Neuronal stem cell (in vitro differentiated cells): ENCODE data around the gene SLC35G3.
A peak's percentile ranks its signal among the peaks of the same experiment; 100 is the strongest.

Experiments used
- DNase-seq: peaks from one replicate; pipeline ENCODE4 v3.0.0-alpha.2; 2013; ENCODE audit warnings: low spot score
- H2AFZ ChIP-seq: one replicate; pipeline ENCODE4 v1.6.1; 2013; ENCODE audit warnings: mild to moderate bottlenecking, low read length, inconsistent platforms
- H2AK5ac ChIP-seq: 2 replicates; pipeline ENCODE4 v1.6.1; 2013; ENCODE audit warnings: low read depth, mild to moderate bottlenecking, inconsistent platforms, low read length, moderate library complexity, mixed read lengths
- H2BK120ac ChIP-seq: 2 replicates; pipeline ENCODE4 v1.6.1; 2013; ENCODE audit warnings: low read depth, mild to moderate bottlenecking, inconsistent platforms, low read length, moderate library complexity, mixed read lengths
- H2BK12ac ChIP-seq: one replicate; pipeline ENCODE4 v1.6.1; 2013; ENCODE audit warnings: low read length, inconsistent platforms
- H2BK15ac ChIP-seq: 2 replicates; pipeline ENCODE4 v1.6.1; 2013; ENCODE audit warnings: mild to moderate bottlenecking, low read length, inconsistent platforms, mixed read lengths
- H2BK5ac ChIP-seq: one replicate; pipeline ENCODE4 v1.6.1; 2013; ENCODE audit warnings: inconsistent platforms, mild to moderate bottlenecking, low read length, moderate library complexity
- H3K14ac ChIP-seq: one replicate; pipeline ENCODE4 v1.6.1; 2013; ENCODE audit warnings: low read length, inconsistent platforms
- H3K18ac ChIP-seq: 2 replicates; pipeline ENCODE4 v1.6.1; 2013; ENCODE audit warnings: low read length, inconsistent platforms
- H3K23ac ChIP-seq: 2 replicates; pipeline ENCODE4 v1.6.1; 2013; ENCODE audit warnings: low read depth, mild to moderate bottlenecking, mixed read lengths, low read length, inconsistent platforms; ENCODE audit not compliant: poor library complexity
- H3K27ac ChIP-seq: replicated peaks from 3 replicates; pipeline ENCODE4 v1.5.1; 2013; ENCODE audit warnings: low read length, inconsistent platforms
- H3K27me3 ChIP-seq, 3 experiments: 2 replicates each; pipeline ENCODE4 v1.6.1; 2013; ENCODE audit warnings: low read length in 3 of 3, mild to moderate bottlenecking in 2 of 3, inconsistent platforms in 1 of 3, low read depth in 1 of 3, mixed read lengths in 1 of 3, moderate library complexity in 1 of 3; ENCODE audit not compliant: control insufficient read depth in 3 of 3, insufficient read depth in 3 of 3
- H3K36me3 ChIP-seq, 2 donors: replicated peaks in 1 of 2; 2 replicates each; pipeline ENCODE4 v1.6.1; 2013; ENCODE audit warnings: low read length in 2 of 2; ENCODE audit not compliant: control insufficient read depth in 2 of 2, insufficient read depth in 2 of 2
- H3K4ac ChIP-seq: 2 replicates; pipeline ENCODE4 v1.6.1; 2013; ENCODE audit warnings: inconsistent platforms, mild to moderate bottlenecking, low read length, moderate library complexity
- H3K4me1 ChIP-seq, 2 donors: 1 replicate in 1 of 2; 2 replicates in 1 of 2; pipeline ENCODE4 v1.6.1; 2013; ENCODE audit warnings: low read length in 2 of 2, low read depth in 1 of 2; ENCODE audit not compliant: control insufficient read depth in 2 of 2, insufficient read depth in 1 of 2
- H3K4me2 ChIP-seq: one replicate; pipeline ENCODE4 v1.6.1; 2013; ENCODE audit warnings: mild to moderate bottlenecking, low read length, inconsistent platforms; ENCODE audit not compliant: insufficient read depth, poor library complexity, severe bottlenecking
- H3K4me3 ChIP-seq, 2 donors: 2 replicates each; pipeline ENCODE4 v1.5.1; 2013; ENCODE audit warnings: low read length in 2 of 2, mild to moderate bottlenecking in 2 of 2, inconsistent platforms in 1 of 2, moderate library complexity in 1 of 2
- H3K79me1 ChIP-seq: one replicate; pipeline ENCODE4 v1.6.1; 2013; ENCODE audit warnings: low read depth, mild to moderate bottlenecking, inconsistent platforms, low read length, moderate library complexity
- H3K9ac ChIP-seq: one replicate; pipeline ENCODE4 v1.6.1; 2013; ENCODE audit warnings: mild to moderate bottlenecking, low read depth, low read length, inconsistent platforms; ENCODE audit not compliant: poor library complexity
- H3K9me3 ChIP-seq, 2 donors: replicated peaks in 1 of 2; 2 replicates each; pipeline versions ENCODE3 to v1.6.1; 2013; ENCODE audit warnings: low read length in 2 of 2, mild to moderate bottlenecking in 2 of 2, inconsistent platforms in 1 of 2, low read depth in 1 of 2, mixed read lengths in 1 of 2, moderate library complexity in 1 of 2; ENCODE audit not compliant: control insufficient read depth in 2 of 2, insufficient read depth in 1 of 2
- H4K8ac ChIP-seq: one replicate; pipeline ENCODE4 v1.6.1; 2013; ENCODE audit warnings: low read depth, mild to moderate bottlenecking, inconsistent platforms, low read length, moderate library complexity
- H4K91ac ChIP-seq: one replicate; pipeline ENCODE4 v1.6.1; 2013; ENCODE audit warnings: low read length, low read depth, mild to moderate bottlenecking, inconsistent platforms; ENCODE audit not compliant: poor library complexity
- WGBS, 2 donors: extraction: QIAGEN DNeasy Blood & Tissue Kit; methylation state at CpG; one replicate each; pipeline ENCODE4 v1.1.7; 2013; ENCODE audit warnings: missing lambda C conversion rate in 2 of 2, mixed read lengths in 1 of 2; ENCODE audit not compliant: insufficient read length in 2 of 2, insufficient replicate concordance in 1 of 2; ENCODE audit errors: extremely low coverage in 2 of 2; 5-methylcytosine and 5-hydroxymethylcytosine counted together

Gene SLC35G3

GRCh38 chr17:35161281-35161761 is 32.9 kb downstream of the SLC35G3 start:
- H3K4ac ChIP-seq, result no peak overlapping the region
- no peaks in the 10 kb centered on the region for H3K9me3 ChIP-seq
- no peaks in the 10 kb centered on the region for H3K36me3 ChIP-seq
- no peak overlapping the region for H2BK120ac ChIP-seq
- no peak overlapping the region for H2AK5ac ChIP-seq
- H3K23ac ChIP-seq, result no peak overlapping the region
- no peak overlapping the region for H2BK5ac ChIP-seq
- DNase-seq, result no peak
- H3K27ac ChIP-seq, result no peak overlapping the region
- no peak overlapping the region for H3K4me2 ChIP-seq
- H3K4me3 ChIP-seq, result no peak overlapping the region
- H3K27me3 ChIP-seq, result peaks cover 0 to 30% (median 0%) of the 10 kb centered on the region in 3 experiments
- H2BK15ac ChIP-seq, result no peak overlapping the region
- H3K79me1 ChIP-seq, result no peaks in the 10 kb centered on the region
- H3K14ac ChIP-seq, result no peak overlapping the region
- H3K4me1 ChIP-seq, result no peaks in the 10 kb centered on the region
- H2BK12ac ChIP-seq, result no peak overlapping the region
- H4K8ac ChIP-seq, result no peak overlapping the region
- no peak overlapping the region for H4K91ac ChIP-seq
- no peak overlapping the region for H3K9ac ChIP-seq
- no peak overlapping the region for H2AFZ ChIP-seq
- no peak overlapping the region for H3K18ac ChIP-seq
- no CpG with 5 or more reads among the region's 3 CpGs for WGBS, 2 donors

GRCh38 chr17:35160354-35161201 is 33.6 kb downstream of the SLC35G3 start:
- no peak for DNase-seq
- Histone ChIP-seq H2BK5ac (no peak overlapping the region), H3K23ac (no peak overlapping the region), H3K36me3 (no peaks in the 10 kb centered on the region), H3K27ac (no peak overlapping the region), H3K18ac (no peak overlapping the region), H3K14ac (no peak overlapping the region), H3K4me3 (no peak overlapping the region), H2AFZ (no peak overlapping the region), H2BK12ac (no peak overlapping the region), H2BK120ac (no peak overlapping the region), H3K4me1 (no peaks in the 10 kb centered on the region), H2AK5ac (no peak overlapping the region), H3K79me1 (no peaks in the 10 kb centered on the region), H3K4ac (no peak overlapping the region), H3K9me3 (no peaks in the 10 kb centered on the region), H4K8ac (no peak overlapping the region), H4K91ac (no peak overlapping the region), H3K9ac (no peak overlapping the region), H2BK15ac (no peak overlapping the region), H3K4me2 (no peak overlapping the region), H3K27me3 (peaks cover 0 to 30% (median 0%) of the 10 kb centered on the region in 3 experiments)
- WGBS, 2 donors, result no CpG with 5 or more reads among the region's 13 CpGs

DNA sequence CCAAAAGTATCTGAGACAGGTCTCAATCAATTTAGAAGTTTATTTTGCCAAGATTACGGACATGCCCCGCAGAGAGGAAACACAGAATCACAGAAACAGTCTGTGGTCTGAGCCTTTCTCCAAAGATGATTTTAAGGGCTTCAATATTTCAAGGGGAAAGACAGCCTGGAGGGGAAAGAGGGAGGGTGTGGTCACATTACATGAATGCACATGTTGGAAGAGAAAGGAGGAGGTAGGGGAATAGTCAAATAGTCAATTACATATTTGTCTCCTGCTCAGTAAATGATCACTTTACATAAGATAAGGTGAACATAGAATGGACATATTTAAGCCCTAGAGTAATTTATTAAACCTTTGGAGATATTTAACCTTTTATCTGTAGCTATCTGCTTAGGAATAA is 34.3 kb downstream of the SLC35G3 start:
- no peak overlapping the region for H2BK12ac ChIP-seq
- no peak overlapping the region for H3K4ac ChIP-seq
- no peaks in the 10 kb centered on the region for H3K4me1 ChIP-seq
- no peak overlapping the region for H2BK120ac ChIP-seq
- no peaks in the 10 kb centered on the region for H3K36me3 ChIP-seq
- no peak overlapping the region for H2AFZ ChIP-seq
- H3K79me1 ChIP-seq, result no peaks in the 10 kb centered on the region
- peaks cover 0 to 30% (median 0%) of the 10 kb centered on the region in 3 experiments for H3K27me3 ChIP-seq
- H2BK15ac ChIP-seq, result no peak overlapping the region
- no peak overlapping the region for H3K14ac ChIP-seq
- H4K8ac ChIP-seq, result no peak overlapping the region
- WGBS, 2 donors, result no CpG with 5 or more reads among the region's 2 CpGs
- H3K27ac ChIP-seq, result no peak overlapping the region
- DNase-seq, result no peak
- H3K9ac ChIP-seq, result no peak overlapping the region
- H3K4me2 ChIP-seq, result no peak overlapping the region
- H3K18ac ChIP-seq, result no peak overlapping the region
- H2AK5ac ChIP-seq, result no peak overlapping the region
- no peaks in the 10 kb centered on the region for H3K9me3 ChIP-seq
- no peak overlapping the region for H2BK5ac ChIP-seq
- no peak overlapping the region for H4K91ac ChIP-seq
- H3K4me3 ChIP-seq, result no peak overlapping the region
- H3K23ac ChIP-seq, result no peak overlapping the region

- Histone ChIP-seq H3K79me1 (no peaks in the 10 kb centered on the region), H4K91ac (no peak overlapping the region), H2AFZ (no peak overlapping the region), H2BK120ac (no peak overlapping the region), H3K36me3 (no peaks in the 10 kb centered on the region), H2BK5ac (no peak overlapping the region), H4K8ac (no peak overlapping the region), H3K4me3 (peak overlapping the region in 1 of 2 donors; percentile 11), H2BK15ac (no peak overlapping the region), H3K27ac (no peak overlapping the region), H2AK5ac (no peak overlapping the region), H3K4ac (no peak overlapping the region), H3K14ac (no peak overlapping the region), H3K4me1 (no peaks in the 10 kb centered on the region), H3K9me3 (no peaks in the 10 kb centered on the region), H3K9ac (no peak overlapping the region), H3K27me3 (peaks cover 0 to 14% (median 0%) of the 10 kb centered on the region in 3 experiments), H2BK12ac (no peak overlapping the region), H3K23ac (peak overlapping the region; percentile 21), H3K4me2 (no peak overlapping the region), H3K18ac (no peak overlapping the region)
- no peak for DNase-seq
- WGBS, 2 donors, result no CpG with 5 or more reads among the region's 7 CpGs
Observed at GRCh38 chr17:35155246-35155645, 38.9 kb downstream of the SLC35G3 start.
